ENCODE results near the gene SYVN1. TPM values are rescaled to one million over a fixed set of nuclear protein-coding genes. Genes with fewer than 3 reads are reported as not detected.

Gene SYVN1
- total and polyA plus RNA-seq, 2 donors (not counting 3 experiments of a cell fraction or from before 2014, with no cell fraction given): 34.5 to 45.1 TPM

DNA sequence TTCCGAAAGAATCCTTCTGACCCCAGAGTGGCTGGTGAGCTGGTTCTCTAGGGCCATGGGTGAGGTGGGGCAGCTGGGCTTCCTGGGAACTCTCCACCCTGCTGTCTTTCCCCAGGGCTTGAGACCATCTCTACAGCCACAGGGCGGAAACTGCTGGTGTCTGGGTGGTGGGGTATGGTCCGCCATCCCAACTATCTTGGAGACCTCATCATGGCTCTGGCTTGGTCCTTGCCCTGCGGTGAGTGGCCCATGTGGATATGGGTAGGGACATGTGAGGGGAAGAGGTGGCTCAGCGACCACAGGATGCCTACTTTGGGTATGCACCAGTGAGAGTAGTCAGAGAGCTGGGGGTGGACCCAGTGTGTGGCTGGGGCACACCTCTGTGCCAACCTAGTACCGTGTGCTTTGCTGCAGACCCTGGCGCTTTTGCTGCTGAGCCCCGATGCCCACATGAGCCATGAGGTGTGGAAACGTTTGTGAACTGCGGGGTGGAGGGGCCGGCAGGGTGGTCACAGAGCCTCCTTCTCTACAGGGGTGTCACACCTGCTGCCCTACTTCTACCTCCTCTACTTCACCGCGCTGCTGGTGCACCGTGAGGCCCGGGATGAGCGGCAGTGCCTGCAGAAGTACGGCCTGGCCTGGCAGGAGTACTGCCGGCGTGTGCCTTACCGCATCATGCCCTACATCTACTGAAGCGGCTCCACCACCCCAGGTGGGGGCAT, 18.8 kb downstream of the SYVN1 start:
- no peaks in the 10 kb centered on the region for H3K9me1 ChIP-seq (replicated peaks; ENCODE audit: control insufficient read depth, extremely low read depth, insufficient read depth, low read length)
- H3K4me1 ChIP-seq (ENCODE audit: control insufficient read depth, extremely low read depth, insufficient read depth, low read length): peaks cover 17% of the 10 kb centered on the region
- H2AFZ ChIP-seq (ENCODE audit: low read depth, low read length): no peak overlapping the region
- no peaks in the 10 kb centered on the region for H3K9me3 ChIP-seq (replicated peaks; ENCODE audit: control insufficient read depth, insufficient read depth, low read length)
- no peak for TF ChIP-seq MYC (IDR thresholded peaks at IDR 0.05; ENCODE audit: low read depth, low read length)
- TF ChIP-seq POLR2A (IDR thresholded peaks at IDR 0.05; ENCODE audit: low read depth, low read length): no peak
- TF ChIP-seq JUN (IDR thresholded peaks at IDR 0.05; ENCODE audit: borderline replicate concordance, insufficient read depth, insufficient read length, low read depth): no peak
- TF ChIP-seq POLR2AphosphoS5 (IDR thresholded peaks at IDR 0.05; ENCODE audit: insufficient read depth, low read depth, low read length): no peak
- TF ChIP-seq EZH2 (IDR thresholded peaks at IDR 0.05; ENCODE audit: borderline replicate concordance, low read depth, low read length, severe bottlenecking): no peak
- TF ChIP-seq FOS (IDR thresholded peaks at IDR 0.05; ENCODE audit: borderline replicate concordance, insufficient read depth, low read length): no peak
- TF ChIP-seq GATA2 (IDR thresholded peaks at IDR 0.05; ENCODE audit: insufficient read depth, insufficient read length, low read depth, low read length): no peak
- ChIA-PET CTCF (no interaction called here), POLR2A (interaction anchor here (0.6 to 1.3 kb wide), 2 partner anchors 15 to 18 kb away, joined by 3 to 5 read pairs; no protein-coding TSS in a partner anchor)
- peaks cover 12% of the 10 kb centered on the region for H3K79me2 ChIP-seq (ENCODE audit: control insufficient read depth, insufficient read depth, low read length)
- no peak overlapping the region for H3K27ac ChIP-seq (ENCODE audit: insufficient read depth, low read depth, low read length)
- no peak overlapping the region for H3K4me3 ChIP-seq (replicated peaks in 1 of 3; ENCODE audit: insufficient read depth in 1 of 3, low read depth in 1 of 3, low read length in 3 of 3)
- H3K36me3 ChIP-seq (ENCODE audit: control insufficient read depth in 2 of 2, extremely low read depth in 1 of 2, insufficient read depth in 2 of 2, low read length in 2 of 2): peaks cover 2 to 11% of the 10 kb centered on the region in 2 experiments
- no peak overlapping the region for H3K9ac ChIP-seq (replicated peaks; ENCODE audit: extremely low read depth, insufficient read depth, low read length)
- no peak overlapping the region for H3K4me2 ChIP-seq (ENCODE audit: insufficient read depth, low read length)
- DNase-seq (ENCODE audit: low read depth, low spot score): no peak
- no peaks in the 10 kb centered on the region for H4K20me1 ChIP-seq (replicated peaks; ENCODE audit: control insufficient read depth, extremely low read depth, insufficient read depth, low read length)
- dilution Hi-C loops (cut with MboI; ENCODE audit: extremely low pct_ligation_motif_present, low sequenced_read_pairs) (no loop called here), intact Hi-C loops (cut with micrococcal nuclease) (loop anchor here (2.0 kb wide), 1 partner anchor 65 kb away; the partner anchor contains the start of gene CAPN1)
- no TSS peak for BruUV-seq (replicated peaks)
- no peaks in the 10 kb centered on the region for H3K27me3 ChIP-seq (ENCODE audit: control insufficient read depth in 2 of 2, insufficient read depth in 2 of 2, low read length in 2 of 2)
- FAIRE-seq: no peak

Measured in endothelial cell of umbilical vein (primary cell).